ENCODE data around the gene SFSWAP.

DNA sequence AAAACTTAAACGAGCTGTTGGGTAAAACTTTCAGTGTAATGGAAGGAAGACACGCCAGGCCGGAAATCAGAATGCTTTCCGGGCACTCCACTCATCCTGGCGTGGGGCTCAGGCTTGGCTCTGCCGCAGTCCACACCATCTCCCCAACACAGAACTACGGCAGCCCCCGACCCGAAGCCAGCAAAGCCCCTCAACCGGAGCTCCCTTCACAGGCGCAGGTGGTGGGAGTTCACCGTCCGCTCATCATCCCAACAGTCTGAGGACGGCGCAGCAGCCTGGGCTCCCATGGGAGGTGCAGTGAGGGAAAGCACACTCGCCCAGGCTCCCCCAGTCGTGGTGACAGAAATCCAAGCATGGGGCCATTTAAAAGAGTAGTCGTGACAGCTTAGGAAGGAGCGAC lies 106.4 kb downstream of the SFSWAP start:
- TF ChIP-seq, protein P1, sequence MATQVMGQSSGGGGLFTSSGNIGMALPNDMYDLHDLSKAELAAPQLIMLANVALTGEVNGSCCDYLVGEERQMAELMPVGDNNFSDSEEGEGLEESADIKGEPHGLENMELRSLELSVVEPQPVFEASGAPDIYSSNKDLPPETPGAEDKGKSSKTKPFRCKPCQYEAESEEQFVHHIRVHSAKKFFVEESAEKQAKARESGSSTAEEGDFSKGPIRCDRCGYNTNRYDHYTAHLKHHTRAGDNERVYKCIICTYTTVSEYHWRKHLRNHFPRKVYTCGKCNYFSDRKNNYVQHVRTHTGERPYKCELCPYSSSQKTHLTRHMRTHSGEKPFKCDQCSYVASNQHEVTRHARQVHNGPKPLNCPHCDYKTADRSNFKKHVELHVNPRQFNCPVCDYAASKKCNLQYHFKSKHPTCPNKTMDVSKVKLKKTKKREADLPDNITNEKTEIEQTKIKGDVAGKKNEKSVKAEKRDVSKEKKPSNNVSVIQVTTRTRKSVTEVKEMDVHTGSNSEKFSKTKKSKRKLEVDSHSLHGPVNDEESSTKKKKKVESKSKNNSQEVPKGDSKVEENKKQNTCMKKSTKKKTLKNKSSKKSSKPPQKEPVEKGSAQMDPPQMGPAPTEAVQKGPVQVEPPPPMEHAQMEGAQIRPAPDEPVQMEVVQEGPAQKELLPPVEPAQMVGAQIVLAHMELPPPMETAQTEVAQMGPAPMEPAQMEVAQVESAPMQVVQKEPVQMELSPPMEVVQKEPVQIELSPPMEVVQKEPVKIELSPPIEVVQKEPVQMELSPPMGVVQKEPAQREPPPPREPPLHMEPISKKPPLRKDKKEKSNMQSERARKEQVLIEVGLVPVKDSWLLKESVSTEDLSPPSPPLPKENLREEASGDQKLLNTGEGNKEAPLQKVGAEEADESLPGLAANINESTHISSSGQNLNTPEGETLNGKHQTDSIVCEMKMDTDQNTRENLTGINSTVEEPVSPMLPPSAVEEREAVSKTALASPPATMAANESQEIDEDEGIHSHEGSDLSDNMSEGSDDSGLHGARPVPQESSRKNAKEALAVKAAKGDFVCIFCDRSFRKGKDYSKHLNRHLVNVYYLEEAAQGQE (IDR thresholded peaks at IDR 0.05; ENCODE audit: low read depth) = no peak
- TF ChIP-seq CEBPB (IDR thresholded peaks at IDR 0.05) (no peak), EP300 (IDR thresholded peaks at IDR 0.05; ENCODE audit: borderline replicate concordance) (no peak), EGR1 (IDR thresholded peaks at IDR 0.05) (no peak), RAD21 (IDR thresholded peaks at IDR 0.05; ENCODE audit: low read depth) (no peak), CREB1 (IDR thresholded peaks at IDR 0.05; ENCODE audit: low read depth) (no peak), TAF1 (IDR thresholded peaks at IDR 0.05; ENCODE audit: low read depth) (no peak), YY1 (IDR thresholded peaks at IDR 0.05; ENCODE audit: low read depth) (no peak), NFIC (IDR thresholded peaks at IDR 0.05) (no peak), TEAD4 (IDR thresholded peaks at IDR 0.05) (no peak), ZBTB7A (IDR thresholded peaks at IDR 0.05; ENCODE audit: low read depth) (no peak)
- TF ChIP-seq, protein P2, sequence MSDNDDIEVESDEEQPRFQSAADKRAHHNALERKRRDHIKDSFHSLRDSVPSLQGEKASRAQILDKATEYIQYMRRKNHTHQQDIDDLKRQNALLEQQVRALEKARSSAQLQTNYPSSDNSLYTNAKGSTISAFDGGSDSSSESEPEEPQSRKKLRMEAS (IDR thresholded peaks at IDR 0.05) = no peak
- TF ChIP-seq, protein P3, sequence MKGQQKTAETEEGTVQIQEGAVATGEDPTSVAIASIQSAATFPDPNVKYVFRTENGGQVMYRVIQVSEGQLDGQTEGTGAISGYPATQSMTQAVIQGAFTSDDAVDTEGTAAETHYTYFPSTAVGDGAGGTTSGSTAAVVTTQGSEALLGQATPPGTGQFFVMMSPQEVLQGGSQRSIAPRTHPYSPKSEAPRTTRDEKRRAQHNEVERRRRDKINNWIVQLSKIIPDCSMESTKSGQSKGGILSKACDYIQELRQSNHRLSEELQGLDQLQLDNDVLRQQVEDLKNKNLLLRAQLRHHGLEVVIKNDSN (IDR thresholded peaks at IDR 0.05) = no peak

Measured in Ishikawa (cell line).